Rectal smooth muscle tissue (tissue), 1 donor: ENCODE measurements around the gene TENT4B.
A peak's percentile ranks its signal among the peaks of the same experiment; 100 is the strongest.
"Not testable (repeated sequence)": the region's sequence is repeated elsewhere in the genome, so short reads cannot be mapped to it uniquely, and the experiment has no call there.

Source experiments
- H3K27ac ChIP-seq: one replicate; pipeline ENCODE4 v1.7.0; 2013; ENCODE audit warnings: low read depth, low read length, inconsistent platforms
- H3K27me3 ChIP-seq: one replicate; pipeline ENCODE4 v1.7.0; 2013; ENCODE audit warnings: low read length; ENCODE audit not compliant: control insufficient read depth, insufficient read depth
- H3K36me3 ChIP-seq: one replicate; pipeline ENCODE4 v1.7.0; 2013; ENCODE audit warnings: low read length; ENCODE audit not compliant: control insufficient read depth, insufficient read depth
- H3K4me1 ChIP-seq: one replicate; pipeline ENCODE4 v1.7.0; 2013; ENCODE audit warnings: low read length; ENCODE audit not compliant: control insufficient read depth, insufficient read depth
- H3K4me3 ChIP-seq: one replicate; pipeline ENCODE4 v1.7.0; 2013; ENCODE audit warnings: low read length
- H3K9ac ChIP-seq: one replicate; pipeline ENCODE4 v1.7.0; 2013; ENCODE audit warnings: low read length

Gene TENT4B

GRCh38 chr16:50152807-50153595 is at the start of gene TENT4B:
Gene TENT4B, plus strand, starts transcription at chr16:50153306. Its CDS starts 316 bp downstream, at chr16:50153622.
- H3K27ac ChIP-seq = peak within 1 kb of the TSS; percentile 99
- no peaks in the 10 kb centered on the region for H3K36me3 ChIP-seq
- H3K4me1 ChIP-seq = peaks cover 7% of the 10 kb centered on the region
- H3K9ac ChIP-seq = peak within 1 kb of the TSS; percentile 77
- H3K4me3 ChIP-seq = peak within 1 kb of the TSS; percentile 95
- no peaks in the 10 kb centered on the region for H3K27me3 ChIP-seq

GRCh38 chr16:50103764-50104163 is 49.3 kb upstream of the TENT4B start:
- Histone ChIP-seq H3K27ac (no peak overlapping the region), H3K36me3 (peaks cover 15% of the 10 kb centered on the region)

GRCh38 chr16:50114357-50115129 is 38.6 kb upstream of the TENT4B start:
- Histone ChIP-seq H3K4me1 (no peaks in the 10 kb centered on the region), H3K27me3 (no peaks in the 10 kb centered on the region), H3K27ac (no peak overlapping the region), H3K9ac (no peak overlapping the region), H3K4me3 (no peak overlapping the region), H3K36me3 (no peaks in the 10 kb centered on the region)

More at GRCh38 chr16:50103764-50104163, 49.3 kb upstream of the TENT4B start:
- Histone ChIP-seq H3K4me3 (no peak overlapping the region), H3K4me1 (no peaks in the 10 kb centered on the region), H3K27me3 (no peaks in the 10 kb centered on the region), H3K9ac (no peak overlapping the region)

DNA sequence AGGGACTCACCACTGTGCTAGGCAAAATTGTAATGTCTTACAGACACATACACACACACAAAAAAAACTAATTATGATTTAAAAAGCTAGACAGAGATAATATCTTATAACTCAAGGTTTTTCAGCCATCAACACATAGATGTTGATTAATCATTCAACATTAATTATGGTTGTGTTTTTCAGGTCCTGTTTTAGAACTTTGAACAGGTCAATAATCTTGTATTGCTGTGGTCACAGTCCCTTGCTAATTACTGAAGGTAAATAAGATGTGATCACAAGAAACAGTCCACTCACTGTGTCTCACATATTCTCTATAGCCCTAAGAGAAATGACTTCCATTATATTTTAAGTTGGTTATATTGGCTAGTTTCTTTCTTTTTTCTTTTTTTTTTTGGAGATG is 32.4 kb upstream of the TENT4B start:
- Histone ChIP-seq H3K4me3 (no peak overlapping the region), H3K27me3 (no peaks in the 10 kb centered on the region), H3K27ac (no peak overlapping the region), H3K9ac (no peak overlapping the region), H3K4me1 (no peaks in the 10 kb centered on the region), H3K36me3 (no peaks in the 10 kb centered on the region)

- Histone ChIP-seq H3K9ac (no peak overlapping the region), H3K27me3 (no peaks in the 10 kb centered on the region)
These were observed 31.8 kb upstream of the TENT4B start for GRCh38 chr16:50121278-50121677.

DNA sequence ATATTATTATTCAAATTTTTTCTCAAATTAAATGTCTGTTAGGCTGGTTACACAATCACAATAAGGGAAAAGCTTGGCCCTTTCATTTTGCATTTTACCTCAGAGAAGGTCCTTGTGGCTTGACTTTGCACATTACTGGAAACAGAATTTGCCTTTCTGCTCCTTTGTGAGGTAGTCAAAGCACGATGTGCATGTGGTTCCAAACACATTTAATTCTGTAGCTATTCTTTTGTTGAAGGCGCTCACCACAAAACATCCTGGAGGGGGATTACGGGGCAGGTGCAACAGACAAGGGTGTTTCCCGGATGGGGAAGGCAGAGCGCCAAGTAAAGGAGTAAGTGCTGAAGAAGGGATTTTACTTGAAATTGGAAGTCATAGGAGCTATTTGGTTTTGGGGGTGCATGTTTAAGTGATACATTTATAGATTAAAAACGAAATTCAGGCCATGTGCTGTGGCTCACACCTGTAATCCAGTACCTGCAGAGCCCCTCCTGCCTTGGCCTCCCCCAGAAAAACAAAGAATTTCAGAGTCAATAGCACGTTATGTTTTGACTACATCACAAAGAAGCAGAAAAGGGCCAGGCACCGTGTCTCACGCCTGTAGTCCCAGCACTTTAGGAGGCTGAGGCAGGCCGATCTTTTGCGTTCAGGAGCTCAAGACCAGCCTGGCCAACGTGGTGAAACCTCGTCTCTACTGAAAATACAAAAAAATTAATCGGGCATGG is 31.2 kb upstream of the TENT4B start:
- no peaks in the 10 kb centered on the region for H3K36me3 ChIP-seq
- no peaks in the 10 kb centered on the region for H3K4me1 ChIP-seq
- no peak overlapping the region for H3K4me3 ChIP-seq
- no peak overlapping the region for H3K27ac ChIP-seq
- no peak overlapping the region for H3K9ac ChIP-seq
- no peaks in the 10 kb centered on the region for H3K27me3 ChIP-seq

More at GRCh38 chr16:50121278-50121677, 31.8 kb upstream of the TENT4B start:
- no peak overlapping the region for H3K4me3 ChIP-seq
- H3K36me3 ChIP-seq = no peaks in the 10 kb centered on the region
- no peaks in the 10 kb centered on the region for H3K4me1 ChIP-seq
- H3K27ac ChIP-seq = no peak overlapping the region

- no peaks in the 10 kb centered on the region for H3K36me3 ChIP-seq
These were observed 29.7 kb upstream of the TENT4B start for GRCh38 chr16:50123417-50123816.

DNA sequence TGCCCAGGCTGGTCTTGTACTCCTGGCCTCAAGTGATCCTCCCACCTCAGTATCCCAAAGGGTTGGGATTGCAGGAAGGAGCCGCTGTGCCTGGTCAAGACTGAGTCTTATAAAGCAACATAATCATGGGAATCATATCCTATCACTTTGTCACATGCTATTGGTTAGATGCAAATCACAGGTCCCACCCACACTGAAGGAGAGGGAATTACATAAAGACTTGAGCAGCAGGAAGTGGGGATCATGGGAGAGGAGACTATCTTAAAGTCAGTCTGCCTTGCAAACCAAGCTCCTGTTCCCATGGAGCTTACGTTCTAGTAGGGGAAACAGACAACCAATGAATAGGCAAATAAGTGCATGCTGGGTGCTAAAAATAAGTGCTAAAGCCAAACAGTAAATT is 28.3 kb upstream of the TENT4B start:
- Histone ChIP-seq H3K9ac (no peak overlapping the region), H3K4me1 (no peaks in the 10 kb centered on the region), H3K4me3 (no peak overlapping the region), H3K27me3 (no peaks in the 10 kb centered on the region), H3K27ac (no peak overlapping the region), H3K36me3 (no peaks in the 10 kb centered on the region)

More at GRCh38 chr16:50123417-50123816, 29.7 kb upstream of the TENT4B start:
- Histone ChIP-seq H3K27ac (no peak overlapping the region), H3K4me1 (no peaks in the 10 kb centered on the region), H3K4me3 (no peak overlapping the region), H3K27me3 (no peaks in the 10 kb centered on the region), H3K9ac (no peak overlapping the region)

- H3K9ac ChIP-seq = no peak overlapping the region
- no peaks in the 10 kb centered on the region for H3K36me3 ChIP-seq
- H3K27ac ChIP-seq = no peak overlapping the region
- no peaks in the 10 kb centered on the region for H3K27me3 ChIP-seq
- no peaks in the 10 kb centered on the region for H3K4me1 ChIP-seq
- no peak overlapping the region for H3K4me3 ChIP-seq
These were observed 26.9 kb upstream of the TENT4B start for GRCh38 chr16:50126183-50126582.

DNA sequence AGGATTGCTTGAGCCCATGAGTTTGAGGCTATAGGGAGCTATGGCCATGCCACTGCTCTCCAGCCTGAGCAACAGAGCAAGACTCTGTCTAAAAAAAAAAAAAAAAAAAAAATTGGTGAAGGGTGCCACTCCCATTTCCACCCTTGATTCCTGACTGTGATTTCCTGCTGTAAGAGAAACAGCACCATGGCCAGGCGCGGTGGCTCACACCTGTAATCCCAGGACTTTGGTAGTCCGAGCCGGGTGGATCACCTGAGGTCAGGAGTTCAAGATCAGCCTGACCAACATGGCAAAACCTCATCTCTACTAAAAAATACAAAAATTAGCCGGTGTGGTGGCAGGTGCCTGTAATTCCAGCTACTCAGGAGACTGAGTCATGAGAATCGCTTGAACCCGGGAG is 20.5 kb upstream of the TENT4B start:
- H3K27ac ChIP-seq, H3K4me3 ChIP-seq, H3K9ac ChIP-seq, H3K27me3 ChIP-seq, H3K4me1 ChIP-seq, H3K36me3 ChIP-seq: not testable (repeated sequence)

- Histone ChIP-seq H3K4me3 (no peak overlapping the region), H3K9ac (no peak overlapping the region), H3K27ac (no peak overlapping the region), H3K36me3 (no peaks in the 10 kb centered on the region), H3K27me3 (no peaks in the 10 kb centered on the region), H3K4me1 (no peaks in the 10 kb centered on the region)
These were observed 19.9 kb upstream of the TENT4B start for GRCh38 chr16:50133214-50133613.

GRCh38 chr16:50136399-50136798 is 16.7 kb upstream of the TENT4B start:
- no peak overlapping the region for H3K9ac ChIP-seq
- H3K4me1 ChIP-seq = no peaks in the 10 kb centered on the region
- H3K36me3 ChIP-seq = no peaks in the 10 kb centered on the region
- no peak overlapping the region for H3K4me3 ChIP-seq
- no peak overlapping the region for H3K27ac ChIP-seq
- no peaks in the 10 kb centered on the region for H3K27me3 ChIP-seq
